Fibroblast of skin of right biceps (primary cell): Measurements from ENCODE around the gene ZP2.
"Not testable (repeated sequence)": the region's sequence is repeated elsewhere in the genome, so short reads cannot be mapped to it uniquely, and the experiment has no call there.

ENCODE experiments used
- DNase-seq: peaks from one replicate; pipeline ENCODE4 v3.0.0-alpha.2; 2013

ZP2 gene

GRCh38 chr16:21169249-21169981, 42.0 kb downstream of the ZP2 start:
- DNase-seq, result peak; percentile 26

- no peak for DNase-seq
Observed at GRCh38 chr16:21167929-21168602, 43.3 kb downstream of the ZP2 start.

GRCh38 chr16:21167360-21167759, 44.0 kb downstream of the ZP2 start:
- peak; percentile 89 for DNase-seq

GRCh38 chr16:21166561-21166961, 44.8 kb downstream of the ZP2 start:
- peak; percentile 21 for DNase-seq

- DNase-seq, result no peak
Observed at GRCh38 chr16:21164521-21165168, 46.7 kb downstream of the ZP2 start.

GRCh38 chr16:21163576-21163975, 47.8 kb downstream of the ZP2 start:
- no peak for DNase-seq

GRCh38 chr16:21162661-21163151, 48.7 kb downstream of the ZP2 start:
- DNase-seq, result peak; percentile 53

- DNase-seq, result peak; percentile 23
Observed at GRCh38 chr16:21161211-21161610, 50.2 kb downstream of the ZP2 start.

- DNase-seq, result no peak
Observed at GRCh38 chr16:21160276-21160675, 51.1 kb downstream of the ZP2 start.

- no peak for DNase-seq
Observed at GRCh38 chr16:21159281-21159951, 52.0 kb downstream of the ZP2 start.

- peak; percentile 78 for DNase-seq
Observed at GRCh38 chr16:21158208-21159110, 52.9 kb downstream of the ZP2 start, which contains the start of gene LDAF1. LDAF1 (plus strand) TSS chr16:21158674; CDS start chr16:21161183, 2,509 bp downstream.

- DNase-seq, result no peak
Observed at GRCh38 chr16:21157632-21158031, 53.7 kb downstream of the ZP2 start.

- peak; percentile 83 for DNase-seq
Observed at GRCh38 chr16:21156767-21157467, 54.5 kb downstream of the ZP2 start.

GRCh38 chr16:21156011-21156410, 55.4 kb downstream of the ZP2 start:
- DNase-seq, result not testable (repeated sequence)

- DNase-seq, result not testable (repeated sequence)
Observed at GRCh38 chr16:21153124-21153729, 58.1 kb downstream of the ZP2 start.

- DNase-seq, result not testable (repeated sequence)
Observed at GRCh38 chr16:21152160-21153030, 59.0 kb downstream of the ZP2 start.

- no peak for DNase-seq
Observed at GRCh38 chr16:21150375-21151001, 60.9 kb downstream of the ZP2 start, which contains the start of gene DNAH3. DNAH3 (minus strand) TSS chr16:21150846; CDS start chr16:21150319, 527 bp downstream.
